B cell (primary cell): Measurements from ENCODE around the gene VSIG10. TPM values are rescaled to one million over a fixed set of nuclear protein-coding genes. Genes with fewer than 3 reads are reported as not detected.

Source experiments
- ATAC-seq: fragments of 200-7000 bp; cut with Tn5 transposase; one replicate; pipeline ENCODE4 v1.10.0; 2021; ENCODE audit warnings: low read depth, mild to moderate bottlenecking, moderate number of reproducible peaks, moderate library complexity
- CTCF ChIA-PET: fragments of 350-600 bp; sonication (Branson Sonifier 250); formaldehyde crosslinking; loops from one replicate; lab custom pipeline; 2021; ENCODE audit warnings: antibody characterized with exemption, inconsistent platforms; lab: Charles Lee
- POLR2A ChIA-PET: fragments of 350-600 bp; sonication (Branson Sonifier 250); formaldehyde crosslinking; loops from one replicate; lab custom pipeline; 2021; ENCODE audit warnings: antibody characterized with exemption; lab: Charles Lee
- DNase-seq: peaks from one replicate; pipeline ENCODE4 v3.0.0; 2013
- H2AFZ ChIP-seq: 2 replicates; pipeline ENCODE4 v1.6.1; 2012; ENCODE audit warnings: mild to moderate bottlenecking, low read depth, low read length; ENCODE audit not compliant: insufficient read depth, poor library complexity, severe bottlenecking
- H3K27ac ChIP-seq, 2 donors: 1 replicate in 1 of 2; 2 replicates in 1 of 2; pipeline ENCODE4 v1.5.1; 2012 to 2013; ENCODE audit warnings: low read length in 2 of 2, mild to moderate bottlenecking in 2 of 2, moderate library complexity in 1 of 2
- H3K27me3 ChIP-seq, 4 experiments: fragments of 200-600 bp in 1 of 4; sonication (generic) in 1 of 4; replicated peaks in 1 of 4; 1 replicate in 2 of 4; 2 replicates in 2 of 4; pipeline versions ENCODE4 v1.6.1 to v1.7.0; 2013 to 2016; ENCODE audit warnings: low read length in 3 of 4, mild to moderate bottlenecking in 2 of 4, mixed read lengths in 1 of 4, moderate library complexity in 1 of 4; ENCODE audit not compliant: insufficient read depth in 4 of 4, control insufficient read depth in 3 of 4; ENCODE audit errors: control extremely low read depth in 1 of 4
- H3K36me3 ChIP-seq, 2 experiments: replicated peaks in 1 of 2; 1 replicate in 1 of 2; 2 replicates in 1 of 2; pipeline versions ENCODE4 v1.6.1 to v1.7.1; 2013; ENCODE audit warnings: low read length in 1 of 2; ENCODE audit not compliant: insufficient read depth in 2 of 2, control insufficient read depth in 1 of 2; ENCODE audit errors: control extremely low read depth in 1 of 2, extremely low read depth in 1 of 2
- H3K4me1 ChIP-seq, 2 donors: fragments of 200-600 bp in 1 of 2; sonication (generic) in 1 of 2; 1 replicate in 1 of 2; 2 replicates in 1 of 2; pipeline versions ENCODE4 v1.5.1 to v1.6.1; 2013 to 2017; ENCODE audit warnings: low read length in 2 of 2; ENCODE audit not compliant: control insufficient read depth in 2 of 2, insufficient read depth in 2 of 2
- H3K4me2 ChIP-seq: replicated peaks from 2 replicates; pipeline ENCODE3; 2012; ENCODE audit warnings: mild to moderate bottlenecking, low read depth, low read length; ENCODE audit not compliant: poor library complexity, severe bottlenecking
- H3K4me3 ChIP-seq, 5 experiments: fragments of 200-600 bp in 1 of 5; sonication (generic) in 1 of 5; 1 replicate in 3 of 5; 2 replicates in 2 of 5; pipeline versions ENCODE4 v1.5.1 to v1.7.0; 2011 to 2016; ENCODE audit warnings: low read length in 4 of 5, mild to moderate bottlenecking in 4 of 5, low read depth in 2 of 5, control low read depth in 1 of 5, moderate library complexity in 1 of 5; ENCODE audit not compliant: insufficient read depth in 1 of 5; ENCODE audit errors: control extremely low read depth in 1 of 5, extremely low read depth in 1 of 5
- H3K79me2 ChIP-seq: fragments of 200-600 bp; sonication (generic); one replicate; pipeline ENCODE4 v1.6.0; 2016; ENCODE audit warnings: low read length; ENCODE audit not compliant: control insufficient read depth, insufficient read depth
- H3K9ac ChIP-seq: fragments of 200-600 bp; sonication (generic); 2 replicates; pipeline ENCODE4 v1.6.1; 2017; ENCODE audit warnings: mild to moderate bottlenecking, low read length, moderate library complexity
- H3K9me3 ChIP-seq, 3 donors: one replicate each; pipeline versions ENCODE4 v1.6.1 to v1.7.1; 2013; ENCODE audit warnings: low read length in 2 of 3; ENCODE audit not compliant: control insufficient read depth in 2 of 3, insufficient read depth in 1 of 3; ENCODE audit errors: control extremely low read depth in 1 of 3
- H4K20me1 ChIP-seq: 2 replicates; pipeline ENCODE4 v1.6.0; 2012; ENCODE audit warnings: mild to moderate bottlenecking, low read length; ENCODE audit not compliant: insufficient read depth, control insufficient read depth, poor library complexity, severe bottlenecking
- H3K27ac Mint-ChIP-seq: one replicate; pipeline ENCODE4 v1.8.0; 2021; ENCODE audit warnings: mixed read lengths
- H3K27me3 Mint-ChIP-seq: one replicate; pipeline ENCODE4 v1.8.0; 2021; ENCODE audit warnings: mixed read lengths
- H3K4me1 Mint-ChIP-seq: one replicate; pipeline ENCODE4 v1.8.0; 2021; ENCODE audit warnings: mixed read lengths
- H3K4me3 Mint-ChIP-seq: one replicate; pipeline ENCODE4 v1.8.0; 2021; ENCODE audit warnings: mixed read lengths
- H3K9me3 Mint-ChIP-seq: one replicate; pipeline ENCODE4 v1.8.0; 2022; ENCODE audit warnings: mixed read lengths; ENCODE audit not compliant: insufficient read depth
- EZH2 ChIP-seq: IDR thresholded peaks from 2 replicates; pipeline ENCODE4 v1.6.1; 2012; ENCODE audit warnings: borderline replicate concordance, low read depth, mild to moderate bottlenecking, moderate library complexity, low read length; ENCODE audit not compliant: insufficient read depth, poor library complexity, severe bottlenecking
- WGBS: methylation state at CpG from one replicate; pipeline ENCODE4 v1.1.5; 2013; ENCODE audit warnings: missing lambda C conversion rate; ENCODE audit not compliant: insufficient coverage; 5-methylcytosine and 5-hydroxymethylcytosine counted together
- intact Hi-C: fragments of 100-400 bp; cut with micrococcal nuclease; formaldehyde crosslinking; loops from one replicate; pipeline ENCODE4 v1.10.0; 2022
- polyA plus RNA-seq: library from polyadenylated mRNA; depleted of rRNA; stranded (reverse); fragments of >200 nt; gene quantifications from 2 replicates; pipeline ENCODE4 v1.2.3, GENCODE V29; 2012
- total RNA-seq, 2 donors: library from RNA; stranded (reverse); fragments of 120-200 nt in 1 of 2; gene quantifications; 1 replicate in 1 of 2; 2 replicates in 1 of 2; pipeline versions ENCODE4 v1.2.3 to v1.2.4, GENCODE V29; 2013 to 2022
- TF ChIP-seq, protein P1 (sequence below): fragments of 200-600 bp; IDR thresholded peaks from one replicate; pipeline ENCODE4 v1.8.0; 2022; ENCODE audit warnings: antibody characterized with exemption, mild to moderate bottlenecking

Gene VSIG10
- total and polyA plus RNA-seq, 2 donors (not counting 1 experiment from before 2014, with no cell fraction given), result 0.34 to 2.6 TPM

DNA sequence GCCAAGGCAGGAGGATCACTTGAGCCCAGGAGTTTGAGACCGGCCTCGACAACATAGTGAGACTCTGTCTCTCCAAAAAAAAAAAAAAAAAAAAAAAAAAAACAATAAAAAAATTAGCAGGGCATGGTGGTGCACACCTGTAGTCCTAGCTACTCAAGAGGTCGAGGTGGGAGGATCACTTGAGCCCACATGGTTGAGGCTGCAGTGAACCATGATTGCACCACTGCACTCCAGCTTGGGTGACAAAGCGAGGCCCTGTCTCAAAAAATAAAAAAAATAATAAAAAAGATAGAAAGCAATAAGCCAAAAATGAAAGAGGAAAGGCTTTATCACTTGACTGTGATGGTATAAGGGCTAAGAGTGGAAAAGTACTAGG is 21.9 kb upstream of the VSIG10 start:
- Histone ChIP-seq H2AFZ (no peak overlapping the region), H3K9ac (no peak overlapping the region), H4K20me1 (no peaks in the 10 kb centered on the region), H3K9me3 (no peaks in the 10 kb centered on the region), H3K79me2 (no peaks in the 10 kb centered on the region), H3K27ac (no peak overlapping the region), H3K36me3 (no peaks in the 10 kb centered on the region), H3K4me3 (no peak overlapping the region), H3K27me3 (no peaks in the 10 kb centered on the region), H3K4me2 (no peak overlapping the region), H3K4me1 (no peaks in the 10 kb centered on the region)
- Mint-ChIP-seq H3K9me3 (no peaks in the 10 kb centered on the region), H3K4me1 (peaks cover under 1% of the 10 kb centered on the region), H3K4me3 (no peak overlapping the region), H3K27me3 (no peaks in the 10 kb centered on the region), H3K27ac (no peak overlapping the region)
- TF ChIP-seq, protein P1, sequence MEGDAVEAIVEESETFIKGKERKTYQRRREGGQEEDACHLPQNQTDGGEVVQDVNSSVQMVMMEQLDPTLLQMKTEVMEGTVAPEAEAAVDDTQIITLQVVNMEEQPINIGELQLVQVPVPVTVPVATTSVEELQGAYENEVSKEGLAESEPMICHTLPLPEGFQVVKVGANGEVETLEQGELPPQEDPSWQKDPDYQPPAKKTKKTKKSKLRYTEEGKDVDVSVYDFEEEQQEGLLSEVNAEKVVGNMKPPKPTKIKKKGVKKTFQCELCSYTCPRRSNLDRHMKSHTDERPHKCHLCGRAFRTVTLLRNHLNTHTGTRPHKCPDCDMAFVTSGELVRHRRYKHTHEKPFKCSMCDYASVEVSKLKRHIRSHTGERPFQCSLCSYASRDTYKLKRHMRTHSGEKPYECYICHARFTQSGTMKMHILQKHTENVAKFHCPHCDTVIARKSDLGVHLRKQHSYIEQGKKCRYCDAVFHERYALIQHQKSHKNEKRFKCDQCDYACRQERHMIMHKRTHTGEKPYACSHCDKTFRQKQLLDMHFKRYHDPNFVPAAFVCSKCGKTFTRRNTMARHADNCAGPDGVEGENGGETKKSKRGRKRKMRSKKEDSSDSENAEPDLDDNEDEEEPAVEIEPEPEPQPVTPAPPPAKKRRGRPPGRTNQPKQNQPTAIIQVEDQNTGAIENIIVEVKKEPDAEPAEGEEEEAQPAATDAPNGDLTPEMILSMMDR, result no peak
- TF ChIP-seq EZH2, result no peak
- ChIA-PET CTCF (no interaction called here), POLR2A (no interaction called here)
- WGBS, result no CpG with 5 or more reads among the region's 4 CpGs
- ATAC-seq, result no peak
- intact Hi-C loops, result no loop called here
- no peak for DNase-seq

DNA sequence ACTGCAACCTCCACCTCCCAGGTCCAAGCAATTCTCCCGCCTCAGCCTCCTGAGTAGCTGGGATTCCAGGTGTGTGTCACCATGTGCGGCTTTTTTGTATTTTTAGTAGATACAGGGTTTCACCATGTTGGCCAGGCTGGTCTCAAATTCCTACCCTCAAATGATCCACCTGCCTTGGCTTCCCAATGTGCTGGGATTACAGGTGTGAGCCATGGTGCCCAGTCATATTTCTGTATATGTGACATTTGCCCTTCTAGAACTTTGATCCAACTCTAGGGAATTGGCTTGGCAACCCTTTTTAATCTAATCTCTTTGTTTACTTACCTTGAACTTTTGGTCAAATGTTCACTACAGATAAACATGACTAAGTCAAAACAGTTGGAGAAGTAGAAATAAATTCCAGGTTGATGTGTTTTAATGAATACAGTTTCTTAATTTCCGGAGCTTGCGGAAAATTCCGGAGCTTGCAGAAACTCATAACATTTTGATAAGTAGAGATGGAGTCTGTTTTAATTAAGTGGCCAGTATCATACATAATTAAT is 20.6 kb upstream of the VSIG10 start:
- Mint-ChIP-seq H3K27ac (no peak overlapping the region), H3K9me3 (no peaks in the 10 kb centered on the region), H3K27me3 (no peaks in the 10 kb centered on the region), H3K4me1 (peaks cover 4% of the 10 kb centered on the region), H3K4me3 (no peak overlapping the region)
- H3K4me2 ChIP-seq, result no peak overlapping the region
- H2AFZ ChIP-seq, result no peak overlapping the region
- no peaks in the 10 kb centered on the region for H3K79me2 ChIP-seq
- WGBS, result no CpG with 5 or more reads among the region's 5 CpGs
- DNase-seq (no peak), ATAC-seq (no peak)
- H4K20me1 ChIP-seq, result no peaks in the 10 kb centered on the region
- no peaks in the 10 kb centered on the region for H3K4me1 ChIP-seq
- TF ChIP-seq, protein P1, result no peak
- no peak for TF ChIP-seq EZH2
- no peak overlapping the region for H3K9ac ChIP-seq
- intact Hi-C loops, result no loop called here
- H3K27me3 ChIP-seq, result no peaks in the 10 kb centered on the region
- H3K36me3 ChIP-seq, result no peaks in the 10 kb centered on the region
- H3K9me3 ChIP-seq, result no peaks in the 10 kb centered on the region
- H3K27ac ChIP-seq, result no peak overlapping the region
- CTCF ChIA-PET, result interaction anchor here (0.7 to 5.6 kb wide), 3 partner anchors 9 to 282 kb away, joined by 3 to 46 read pairs (median 5); partner anchors contain the start of gene SUDS3
- no peak overlapping the region for H3K4me3 ChIP-seq
- POLR2A ChIA-PET, result no interaction called here
